GM19468 (cell line): Measurements from ENCODE around the gene PRKCQ.

Source experiments
- ATAC-seq: cut with Tn5 transposase; IDR thresholded peaks from one replicate; pipeline ENCODE4 v1.9.1; 2021; ENCODE audit warnings: mild to moderate bottlenecking, moderate library complexity, moderate number of reproducible peaks; ENCODE audit not compliant: unreplicated experiment; ENCODE audit errors: extremely low read depth

The PRKCQ gene

GRCh38 chr10:6574664-6575176 lies 5.4 kb downstream of the PRKCQ start:
- ATAC-seq: no peak

- ATAC-seq: no peak
These were observed 9.2 kb downstream of the PRKCQ start for GRCh38 chr10:6570893-6571292.

- no peak for ATAC-seq
These were observed 10.8 kb downstream of the PRKCQ start for GRCh38 chr10:6569259-6569658.

GRCh38 chr10:6567884-6568283 lies 12.2 kb downstream of the PRKCQ start:
- ATAC-seq: no peak

- ATAC-seq: no peak
These were observed 12.8 kb downstream of the PRKCQ start for GRCh38 chr10:6567203-6567703.

GRCh38 chr10:6565588-6565987 lies 14.5 kb downstream of the PRKCQ start:
- ATAC-seq: no peak

- ATAC-seq: no peak
These were observed 15.7 kb downstream of the PRKCQ start for GRCh38 chr10:6564367-6564766.

- no peak for ATAC-seq
These were observed 16.3 kb downstream of the PRKCQ start for GRCh38 chr10:6563731-6564130.

- no peak for ATAC-seq
These were observed 17.0 kb downstream of the PRKCQ start for GRCh38 chr10:6563075-6563474.

GRCh38 chr10:6562221-6562620 lies 17.9 kb downstream of the PRKCQ start:
- ATAC-seq: no peak

GRCh38 chr10:6561552-6561951 lies 18.5 kb downstream of the PRKCQ start:
- ATAC-seq: no peak

GRCh38 chr10:6558759-6559461 lies 21.2 kb downstream of the PRKCQ start:
- no peak for ATAC-seq

- no peak for ATAC-seq
These were observed 21.8 kb downstream of the PRKCQ start for GRCh38 chr10:6558272-6558671.

- ATAC-seq: no peak
These were observed 26.1 kb downstream of the PRKCQ start for GRCh38 chr10:6553937-6554336.

GRCh38 chr10:6543431-6544005 lies 36.6 kb downstream of the PRKCQ start:
- ATAC-seq: peak; percentile 24

GRCh38 chr10:6542999-6543430 lies 37.1 kb downstream of the PRKCQ start:
- peak; percentile 9 for ATAC-seq

GRCh38 chr10:6539833-6540232 lies 40.2 kb downstream of the PRKCQ start:
- no peak for ATAC-seq

GRCh38 chr10:6537770-6538169 lies 42.3 kb downstream of the PRKCQ start:
- no peak for ATAC-seq

- no peak for ATAC-seq
These were observed 44.0 kb downstream of the PRKCQ start for GRCh38 chr10:6536102-6536501.

- no peak for ATAC-seq
These were observed 44.8 kb downstream of the PRKCQ start for GRCh38 chr10:6535156-6535764.

GRCh38 chr10:6532321-6532720 lies 47.8 kb downstream of the PRKCQ start:
- no peak for ATAC-seq
